ENCODE data around the gene RIPOR1.

DNA sequence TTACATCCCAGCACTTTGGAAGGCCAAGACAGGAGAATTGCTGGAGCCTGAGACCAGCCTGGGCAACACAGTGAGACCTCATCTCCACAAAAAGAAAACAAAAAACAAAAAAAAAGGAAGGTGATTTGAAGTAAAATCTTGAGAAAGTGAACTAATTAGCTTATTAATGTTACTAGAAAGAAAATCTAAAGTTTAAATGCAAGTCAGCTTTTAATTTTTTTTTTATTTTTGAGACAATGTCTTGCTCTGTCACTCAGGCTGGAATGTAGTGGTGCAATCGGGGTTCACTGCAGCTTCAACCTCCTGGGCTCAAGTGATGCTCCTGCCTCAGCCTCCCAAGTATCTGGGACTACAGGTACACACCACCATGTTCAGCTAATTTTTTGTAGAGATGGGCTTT lies 30.2 kb downstream of the RIPOR1 start:
- TF ChIP-seq, protein P1, sequence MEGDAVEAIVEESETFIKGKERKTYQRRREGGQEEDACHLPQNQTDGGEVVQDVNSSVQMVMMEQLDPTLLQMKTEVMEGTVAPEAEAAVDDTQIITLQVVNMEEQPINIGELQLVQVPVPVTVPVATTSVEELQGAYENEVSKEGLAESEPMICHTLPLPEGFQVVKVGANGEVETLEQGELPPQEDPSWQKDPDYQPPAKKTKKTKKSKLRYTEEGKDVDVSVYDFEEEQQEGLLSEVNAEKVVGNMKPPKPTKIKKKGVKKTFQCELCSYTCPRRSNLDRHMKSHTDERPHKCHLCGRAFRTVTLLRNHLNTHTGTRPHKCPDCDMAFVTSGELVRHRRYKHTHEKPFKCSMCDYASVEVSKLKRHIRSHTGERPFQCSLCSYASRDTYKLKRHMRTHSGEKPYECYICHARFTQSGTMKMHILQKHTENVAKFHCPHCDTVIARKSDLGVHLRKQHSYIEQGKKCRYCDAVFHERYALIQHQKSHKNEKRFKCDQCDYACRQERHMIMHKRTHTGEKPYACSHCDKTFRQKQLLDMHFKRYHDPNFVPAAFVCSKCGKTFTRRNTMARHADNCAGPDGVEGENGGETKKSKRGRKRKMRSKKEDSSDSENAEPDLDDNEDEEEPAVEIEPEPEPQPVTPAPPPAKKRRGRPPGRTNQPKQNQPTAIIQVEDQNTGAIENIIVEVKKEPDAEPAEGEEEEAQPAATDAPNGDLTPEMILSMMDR (conservative IDR thresholded peaks at IDR 0.05; ENCODE audit: low read depth, low read length): no peak
- TF ChIP-seq EZH2phosphoT487 (IDR thresholded peaks at IDR 0.05; ENCODE audit: borderline replicate concordance, low read length): no peak

Measured in PC-3 (cell line).